Panc1 (cell line): Measurements from ENCODE around the gene ANKRA2.

Experiments used
- SIN3A ChIP-seq: IDR thresholded peaks from 2 replicates; pipeline ENCODE4 v1.6.1; 2012; ENCODE audit warnings: low read depth, mild to moderate bottlenecking, low read length, moderate library complexity, borderline replicate concordance; ENCODE audit not compliant: insufficient read depth
- TCF7L2 ChIP-seq: IDR thresholded peaks from 2 replicates; pipeline ENCODE4 v1.6.1; 2011; ENCODE audit warnings: mild to moderate bottlenecking, low read depth, low read length, inconsistent platforms
- TF ChIP-seq, protein P1 (sequence below): fragments of 450-650 bp; IDR thresholded peaks from 2 replicates; pipeline ENCODE4 v1.5.1; 2017; ENCODE audit warnings: mild to moderate bottlenecking
- TF ChIP-seq, protein P2 (sequence below), 2 experiments: IDR thresholded peaks; 2 replicates each; pipeline ENCODE4 v1.6.1; 2011 to 2012; ENCODE audit warnings: low read depth in 2 of 2, control low read depth in 1 of 2, low read length in 1 of 2, mild to moderate bottlenecking in 1 of 2, moderate library complexity in 1 of 2; ENCODE audit not compliant: insufficient read depth in 1 of 2

- TF ChIP-seq, protein P1, sequence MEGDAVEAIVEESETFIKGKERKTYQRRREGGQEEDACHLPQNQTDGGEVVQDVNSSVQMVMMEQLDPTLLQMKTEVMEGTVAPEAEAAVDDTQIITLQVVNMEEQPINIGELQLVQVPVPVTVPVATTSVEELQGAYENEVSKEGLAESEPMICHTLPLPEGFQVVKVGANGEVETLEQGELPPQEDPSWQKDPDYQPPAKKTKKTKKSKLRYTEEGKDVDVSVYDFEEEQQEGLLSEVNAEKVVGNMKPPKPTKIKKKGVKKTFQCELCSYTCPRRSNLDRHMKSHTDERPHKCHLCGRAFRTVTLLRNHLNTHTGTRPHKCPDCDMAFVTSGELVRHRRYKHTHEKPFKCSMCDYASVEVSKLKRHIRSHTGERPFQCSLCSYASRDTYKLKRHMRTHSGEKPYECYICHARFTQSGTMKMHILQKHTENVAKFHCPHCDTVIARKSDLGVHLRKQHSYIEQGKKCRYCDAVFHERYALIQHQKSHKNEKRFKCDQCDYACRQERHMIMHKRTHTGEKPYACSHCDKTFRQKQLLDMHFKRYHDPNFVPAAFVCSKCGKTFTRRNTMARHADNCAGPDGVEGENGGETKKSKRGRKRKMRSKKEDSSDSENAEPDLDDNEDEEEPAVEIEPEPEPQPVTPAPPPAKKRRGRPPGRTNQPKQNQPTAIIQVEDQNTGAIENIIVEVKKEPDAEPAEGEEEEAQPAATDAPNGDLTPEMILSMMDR = no peak
- TF ChIP-seq, protein P2, sequence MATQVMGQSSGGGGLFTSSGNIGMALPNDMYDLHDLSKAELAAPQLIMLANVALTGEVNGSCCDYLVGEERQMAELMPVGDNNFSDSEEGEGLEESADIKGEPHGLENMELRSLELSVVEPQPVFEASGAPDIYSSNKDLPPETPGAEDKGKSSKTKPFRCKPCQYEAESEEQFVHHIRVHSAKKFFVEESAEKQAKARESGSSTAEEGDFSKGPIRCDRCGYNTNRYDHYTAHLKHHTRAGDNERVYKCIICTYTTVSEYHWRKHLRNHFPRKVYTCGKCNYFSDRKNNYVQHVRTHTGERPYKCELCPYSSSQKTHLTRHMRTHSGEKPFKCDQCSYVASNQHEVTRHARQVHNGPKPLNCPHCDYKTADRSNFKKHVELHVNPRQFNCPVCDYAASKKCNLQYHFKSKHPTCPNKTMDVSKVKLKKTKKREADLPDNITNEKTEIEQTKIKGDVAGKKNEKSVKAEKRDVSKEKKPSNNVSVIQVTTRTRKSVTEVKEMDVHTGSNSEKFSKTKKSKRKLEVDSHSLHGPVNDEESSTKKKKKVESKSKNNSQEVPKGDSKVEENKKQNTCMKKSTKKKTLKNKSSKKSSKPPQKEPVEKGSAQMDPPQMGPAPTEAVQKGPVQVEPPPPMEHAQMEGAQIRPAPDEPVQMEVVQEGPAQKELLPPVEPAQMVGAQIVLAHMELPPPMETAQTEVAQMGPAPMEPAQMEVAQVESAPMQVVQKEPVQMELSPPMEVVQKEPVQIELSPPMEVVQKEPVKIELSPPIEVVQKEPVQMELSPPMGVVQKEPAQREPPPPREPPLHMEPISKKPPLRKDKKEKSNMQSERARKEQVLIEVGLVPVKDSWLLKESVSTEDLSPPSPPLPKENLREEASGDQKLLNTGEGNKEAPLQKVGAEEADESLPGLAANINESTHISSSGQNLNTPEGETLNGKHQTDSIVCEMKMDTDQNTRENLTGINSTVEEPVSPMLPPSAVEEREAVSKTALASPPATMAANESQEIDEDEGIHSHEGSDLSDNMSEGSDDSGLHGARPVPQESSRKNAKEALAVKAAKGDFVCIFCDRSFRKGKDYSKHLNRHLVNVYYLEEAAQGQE (IDR thresholded peaks at IDR 0.05; ENCODE audit: insufficient read depth in 1 of 2, low read depth in 2 of 2, low read length in 1 of 2) = no peak
- no peak for TF ChIP-seq SIN3A
- TF ChIP-seq TCF7L2 = no peak
Observed at GRCh38 chr5:73507062-73507461, 58.4 kb downstream of the ANKRA2 start.
